Memory B cell (primary cell): ENCODE results near the gene HAUS6.
A peak's percentile ranks its signal among the peaks of the same experiment; 100 is the strongest.
"Not testable (repeated sequence)": the region's sequence is repeated elsewhere in the genome, so short reads cannot be mapped to it uniquely, and the experiment has no call there.

Experiments
- ATAC-seq: fragments of 150-1000 bp; cut with Tn5 transposase; 2 replicates; pipeline ENCODE4 v1.10.0; 2021; ENCODE audit warnings: low read depth, mild to moderate bottlenecking, moderate library complexity
- DNase-seq, 2 donors: peaks; one replicate each; pipeline ENCODE4 v3.0.0; 2022; ENCODE audit warnings: low spot score in 2 of 2
- H3K27ac Mint-ChIP-seq: one replicate; pipeline ENCODE4 v1.8.0; 2022; ENCODE audit warnings: mild to moderate bottlenecking, moderate library complexity, mixed read lengths
- H3K27me3 Mint-ChIP-seq: one replicate; pipeline ENCODE4 v1.8.0; 2022; ENCODE audit warnings: mixed read lengths
- H3K36me3 Mint-ChIP-seq: one replicate; pipeline ENCODE4 v1.8.0; 2022; ENCODE audit warnings: mild to moderate bottlenecking, mixed read lengths
- H3K4me1 Mint-ChIP-seq: one replicate; pipeline ENCODE4 v1.8.0; 2022; ENCODE audit warnings: mixed read lengths
- H3K4me3 Mint-ChIP-seq: one replicate; pipeline ENCODE4 v1.8.0; 2022; ENCODE audit warnings: mild to moderate bottlenecking, moderate library complexity, mixed read lengths
- H3K9me3 Mint-ChIP-seq: one replicate; pipeline ENCODE4 v1.8.0; 2022; ENCODE audit warnings: mixed read lengths

HAUS6 gene

GRCh38 chr9:19036611-19037010 lies 66.1 kb downstream of the HAUS6 start:
- H3K4me1 Mint-ChIP-seq = no peaks in the 10 kb centered on the region
- DNase-seq (no peak), ATAC-seq (no peak)
- H3K27me3 Mint-ChIP-seq = no peaks in the 10 kb centered on the region
- no peaks in the 10 kb centered on the region for H3K9me3 Mint-ChIP-seq
- peaks cover 2% of the 10 kb centered on the region for H3K36me3 Mint-ChIP-seq
- no peak overlapping the region for H3K27ac Mint-ChIP-seq
- no peak overlapping the region for H3K4me3 Mint-ChIP-seq

- Mint-ChIP-seq H3K27ac (no peak within 1 kb of the TSS), H3K36me3 (peaks cover 2% of the 10 kb centered on the region), H3K9me3 (no peaks in the 10 kb centered on the region), H3K27me3 (peaks cover 5% of the 10 kb centered on the region), H3K4me1 (peaks cover 2% of the 10 kb centered on the region), H3K4me3 (no peak within 1 kb of the TSS)
- DNase-seq (no peak), ATAC-seq (no peak)
Measured at GRCh38 chr9:19033015-19033414, 69.7 kb downstream of the HAUS6 start, which contains the start of gene SAXO1. Gene SAXO1 (minus strand): TSS chr9:19033209. CDS start chr9:19032908, 301 bp downstream.

- no peaks in the 10 kb centered on the region for H3K36me3 Mint-ChIP-seq
- ATAC-seq = no peak
- H3K9me3 Mint-ChIP-seq = no peaks in the 10 kb centered on the region
- H3K4me3 Mint-ChIP-seq = no peak overlapping the region
- no peak overlapping the region for H3K27ac Mint-ChIP-seq
- H3K4me1 Mint-ChIP-seq = peaks cover 2% of the 10 kb centered on the region
- DNase-seq = no peak
- H3K27me3 Mint-ChIP-seq = peaks cover 5% of the 10 kb centered on the region
Measured at GRCh38 chr9:19032406-19032805, 70.3 kb downstream of the HAUS6 start.

GRCh38 chr9:19030899-19031298 lies 71.8 kb downstream of the HAUS6 start:
- H3K36me3 Mint-ChIP-seq = no peaks in the 10 kb centered on the region
- H3K9me3 Mint-ChIP-seq = no peaks in the 10 kb centered on the region
- no peak overlapping the region for H3K4me3 Mint-ChIP-seq
- peaks cover 7% of the 10 kb centered on the region for H3K27me3 Mint-ChIP-seq
- peaks cover 2% of the 10 kb centered on the region for H3K4me1 Mint-ChIP-seq
- no peak overlapping the region for H3K27ac Mint-ChIP-seq
- ATAC-seq (no peak), DNase-seq (no peak)

- no peak for DNase-seq
Measured at GRCh38 chr9:19028835-19029451, 73.8 kb downstream of the HAUS6 start.

DNA sequence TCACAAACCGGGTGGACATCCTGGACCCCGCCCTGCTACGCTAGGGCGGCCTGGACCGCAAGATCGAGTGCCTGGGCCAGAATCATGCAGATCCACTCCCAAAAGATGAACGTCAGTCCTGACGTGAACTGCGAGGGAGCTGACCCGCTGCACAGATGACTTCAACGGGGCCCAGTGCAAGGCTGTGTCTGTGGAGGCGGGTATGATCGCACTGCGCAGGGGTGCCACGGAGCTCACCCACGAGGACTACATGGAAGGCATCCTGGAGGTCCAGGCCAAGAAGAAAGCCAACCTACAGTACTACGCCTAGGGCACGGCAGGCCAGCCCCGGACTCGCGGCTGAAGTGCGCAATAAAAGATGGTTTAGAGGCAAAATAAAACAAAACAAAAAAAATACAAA lies 74.9 kb downstream of the HAUS6 start:
- Mint-ChIP-seq H3K36me3 (no peaks in the 10 kb centered on the region), H3K27ac (no peak overlapping the region), H3K27me3 (peaks cover 14% of the 10 kb centered on the region), H3K9me3 (no peaks in the 10 kb centered on the region), H3K4me1 (peaks cover 2% of the 10 kb centered on the region), H3K4me3 (no peak overlapping the region)
- DNase-seq (no peak), ATAC-seq (no peak)

More at GRCh38 chr9:19028835-19029451, 73.8 kb downstream of the HAUS6 start:
- Mint-ChIP-seq H3K27me3 (peaks cover 13% of the 10 kb centered on the region), H3K4me3 (no peak overlapping the region), H3K4me1 (peaks cover 2% of the 10 kb centered on the region), H3K9me3 (no peaks in the 10 kb centered on the region), H3K36me3 (no peaks in the 10 kb centered on the region), H3K27ac (no peak overlapping the region)
- peak; percentile 59 for ATAC-seq

- no peak for DNase-seq
- no peaks in the 10 kb centered on the region for H3K9me3 Mint-ChIP-seq
- H3K27me3 Mint-ChIP-seq = peaks cover 14% of the 10 kb centered on the region
- H3K4me3 Mint-ChIP-seq = no peak overlapping the region
- H3K36me3 Mint-ChIP-seq = peaks cover under 1% of the 10 kb centered on the region
- H3K27ac Mint-ChIP-seq = no peak overlapping the region
- ATAC-seq = no peak
- H3K4me1 Mint-ChIP-seq = peaks cover 4% of the 10 kb centered on the region
Measured at GRCh38 chr9:19026375-19026774, 76.3 kb downstream of the HAUS6 start.

- Mint-ChIP-seq H3K27me3 (peaks cover 9% of the 10 kb centered on the region), H3K27ac (no peak overlapping the region), H3K4me1 (peaks cover 3% of the 10 kb centered on the region), H3K9me3 (no peaks in the 10 kb centered on the region), H3K36me3 (peaks cover 2% of the 10 kb centered on the region), H3K4me3 (no peak overlapping the region)
- ATAC-seq = no peak
- no peak for DNase-seq
Measured at GRCh38 chr9:19023078-19023477, 79.6 kb downstream of the HAUS6 start.

DNA sequence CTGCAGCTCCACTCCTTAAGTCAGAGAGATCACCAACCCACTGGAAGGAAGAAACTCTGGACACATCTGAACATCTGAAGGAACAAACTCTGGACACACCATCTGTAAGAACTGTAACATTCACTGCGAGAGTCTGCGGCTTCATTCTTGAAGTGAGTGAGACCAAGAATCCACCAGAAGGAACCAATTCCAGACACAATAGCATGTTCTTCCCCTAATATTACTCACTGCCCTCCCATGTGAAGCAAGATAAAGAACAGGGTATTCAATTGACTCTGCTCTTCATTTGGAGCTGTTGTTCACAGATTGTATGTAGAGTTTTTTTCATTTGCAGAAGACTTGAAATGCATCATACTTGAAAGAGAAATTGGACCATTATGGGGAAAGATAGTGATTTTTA lies 80.5 kb downstream of the HAUS6 start:
- Mint-ChIP-seq H3K27ac (no peak overlapping the region), H3K27me3 (peaks cover 9% of the 10 kb centered on the region), H3K4me1 (peaks cover 3% of the 10 kb centered on the region), H3K36me3 (peaks cover 2% of the 10 kb centered on the region), H3K4me3 (no peak overlapping the region), H3K9me3 (no peaks in the 10 kb centered on the region)
- DNase-seq (no peak), ATAC-seq (no peak)

- ATAC-seq, H3K9me3 Mint-ChIP-seq, H3K27ac Mint-ChIP-seq, H3K27me3 Mint-ChIP-seq, H3K4me1 Mint-ChIP-seq, H3K4me3 Mint-ChIP-seq, DNase-seq, H3K36me3 Mint-ChIP-seq: not testable (repeated sequence)
Measured at GRCh38 chr9:19021649-19022048, 81.1 kb downstream of the HAUS6 start.

DNA sequence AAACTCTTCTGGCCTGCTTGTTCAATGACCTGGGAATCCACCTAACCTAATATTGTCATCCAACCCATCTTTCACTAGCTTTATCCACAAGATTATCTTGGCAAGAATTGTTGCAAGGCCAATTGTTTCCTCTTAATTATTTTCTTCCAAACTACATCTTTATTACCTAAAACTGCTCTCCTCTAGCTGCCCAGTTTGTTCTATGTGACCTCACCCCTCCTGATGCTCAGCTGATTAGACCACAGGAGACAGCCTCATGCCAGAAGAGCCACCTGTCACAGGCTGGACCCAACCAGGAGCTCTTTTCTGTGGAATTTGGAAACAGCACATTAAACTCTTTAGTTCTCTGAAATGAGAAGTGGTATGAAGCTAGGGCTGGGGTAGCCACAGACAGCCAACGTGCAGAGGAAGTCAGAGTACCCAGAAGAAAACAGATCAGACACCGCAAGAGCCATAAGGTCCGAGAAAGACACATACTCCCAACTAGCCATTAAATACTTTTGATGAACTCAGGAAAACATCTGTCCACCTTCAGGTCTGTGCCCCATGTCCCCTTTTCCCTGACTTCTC lies 81.7 kb downstream of the HAUS6 start:
- Mint-ChIP-seq H3K27me3 (peaks cover 7% of the 10 kb centered on the region), H3K9me3 (no peaks in the 10 kb centered on the region), H3K27ac (no peak overlapping the region), H3K36me3 (peaks cover 2% of the 10 kb centered on the region), H3K4me3 (no peak overlapping the region), H3K4me1 (peaks cover 3% of the 10 kb centered on the region)
- no peak for ATAC-seq
- DNase-seq = no peak

GRCh38 chr9:19018201-19018600 lies 84.5 kb downstream of the HAUS6 start:
- H3K36me3 Mint-ChIP-seq = peaks cover 2% of the 10 kb centered on the region
- H3K27ac Mint-ChIP-seq = no peak overlapping the region
- H3K9me3 Mint-ChIP-seq = no peaks in the 10 kb centered on the region
- DNase-seq (no peak), ATAC-seq (no peak)
- no peak overlapping the region for H3K4me3 Mint-ChIP-seq
- H3K4me1 Mint-ChIP-seq = peaks cover 3% of the 10 kb centered on the region
- H3K27me3 Mint-ChIP-seq = no peaks in the 10 kb centered on the region

- Mint-ChIP-seq H3K4me1 (no peaks in the 10 kb centered on the region), H3K36me3 (no peaks in the 10 kb centered on the region), H3K4me3 (no peak overlapping the region), H3K27ac (no peak overlapping the region), H3K9me3 (no peaks in the 10 kb centered on the region), H3K27me3 (peaks cover 1% of the 10 kb centered on the region)
- DNase-seq (no peak), ATAC-seq (no peak)
Measured at GRCh38 chr9:19009391-19009965, 93.2 kb downstream of the HAUS6 start.
